K562 (cell line): ENCODE results near the gene ZNF462. TPM values are rescaled to one million over a fixed set of nuclear protein-coding genes. Genes with fewer than 3 reads are reported as not detected.

ENCODE experiments used
- ATAC-seq: fragments of 200-7000 bp; cut with Tn5 transposase; 3 replicates; pipeline ENCODE4 v1.9.1; 2020; ENCODE audit warnings: moderate library complexity
- BruUV-seq: library from RNA; stranded (reverse); fragments of 400-500 nt; replicated peaks from 2 replicates; lab custom pipeline; 2021; lab: Mats Ljungman, UMichigan
- CTCF ChIA-PET: fragments of 300-600 bp; formaldehyde crosslinking; extraction: SDS; loops from one replicate; lab custom pipeline; 2021; ENCODE audit warnings: low intra/inter-chr PET ratio; lab: Yijun Ruan, JAX
- POLR2A ChIA-PET: fragments of 300-600, 350-650 bp; sonication (Branson Sonifier 250); formaldehyde crosslinking; extraction: SDS; loops from one replicate; lab custom pipeline; 2021; ENCODE audit warnings: antibody characterized with exemption, inconsistent platforms; lab: Yijun Ruan, JAX
- DNase-seq, 4 experiments: peaks; one replicate each; pipeline versions ENCODE4 v3.0.0 to v3.0.0-alpha.2; 2011 to 2018; ENCODE audit warnings: low spot score in 3 of 4, mixed read lengths in 3 of 4; ENCODE audit errors: extremely low read depth in 1 of 4
- FAIRE-seq: peaks from 2 replicates; lab custom pipeline; 2011; peaks lifted over from hg19 to GRCh38; lab: Jason Lieb, UNC
- H2AFZ ChIP-seq: 2 replicates; pipeline ENCODE4 v1.6.0; 2011; ENCODE audit warnings: low read depth, low read length, control low read depth, inconsistent platforms
- H3K27ac ChIP-seq: fragments of 200-600 bp; 3 replicates; pipeline ENCODE4 v1.8.0; 2011; ENCODE audit warnings: low read depth, mild to moderate bottlenecking, control low read depth, inconsistent platforms, low read length, moderate library complexity, mixed read lengths; ENCODE audit errors: extremely low read depth
- H3K27me3 ChIP-seq, 2 experiments: fragments of 300-600 bp in 1 of 2; 2 replicates in 1 of 2; 3 replicates in 1 of 2; pipeline versions ENCODE4 v1.6.0 to v1.8.0; 2011; ENCODE audit warnings: inconsistent platforms in 2 of 2, low read length in 2 of 2, mild to moderate bottlenecking in 1 of 2, mixed read lengths in 1 of 2, moderate library complexity in 1 of 2; ENCODE audit not compliant: control insufficient read depth in 2 of 2, insufficient read depth in 2 of 2
- H3K36me3 ChIP-seq: fragments of 300-600 bp; 3 replicates; pipeline ENCODE4 v1.8.0; 2011; ENCODE audit warnings: mild to moderate bottlenecking, low read length, inconsistent platforms; ENCODE audit not compliant: control insufficient read depth, insufficient read depth
- H3K4me1 ChIP-seq, 2 experiments: fragments of 200-600 bp in 1 of 2; replicated peaks in 1 of 2; 2 replicates in 1 of 2; 3 replicates in 1 of 2; pipeline versions ENCODE4 v1.5.1 to v1.8.0; 2011; ENCODE audit warnings: inconsistent platforms in 2 of 2, low read length in 2 of 2, mild to moderate bottlenecking in 1 of 2, mixed read lengths in 1 of 2, moderate library complexity in 1 of 2; ENCODE audit not compliant: control insufficient read depth in 2 of 2, insufficient read depth in 2 of 2
- H3K4me2 ChIP-seq: 2 replicates; pipeline ENCODE4 v1.6.1; 2011; ENCODE audit warnings: low read length, control low read depth, inconsistent platforms, mixed read lengths; ENCODE audit not compliant: insufficient read depth
- H3K4me3 ChIP-seq: fragments of 200-600 bp; sonication (generic), shearing (Covaris generic); 2 replicates; pipeline ENCODE4 v1.5.1; 2016; ENCODE audit warnings: control low read depth, inconsistent platforms
- H3K79me2 ChIP-seq: fragments of 200-600 bp; 3 replicates; pipeline ENCODE4 v1.8.0; 2011; ENCODE audit warnings: low read length, inconsistent platforms; ENCODE audit not compliant: control insufficient read depth, insufficient read depth
- H3K9ac ChIP-seq, 2 experiments: 2 replicates each; pipeline versions ENCODE4 v1.6.0 to v1.6.1; 2011; ENCODE audit warnings: low read depth in 2 of 2, low read length in 2 of 2, control low read depth in 1 of 2, inconsistent platforms in 1 of 2, mild to moderate bottlenecking in 1 of 2, mixed read lengths in 1 of 2; ENCODE audit not compliant: insufficient read depth in 1 of 2
- H3K9me1 ChIP-seq: one replicate; pipeline ENCODE4 v1.6.0; 2011; ENCODE audit warnings: inconsistent platforms, mild to moderate bottlenecking, low read length, moderate library complexity; ENCODE audit not compliant: control insufficient read depth, insufficient read depth
- H3K9me3 ChIP-seq: replicated peaks from 2 replicates; pipeline ENCODE4 v1.5.1; 2011; ENCODE audit warnings: low read depth, low read length, inconsistent platforms; ENCODE audit not compliant: control insufficient read depth, insufficient read depth
- H4K20me1 ChIP-seq: replicated peaks from 2 replicates; pipeline ENCODE4 v1.6.1; 2011; ENCODE audit warnings: low read length, inconsistent platforms, mixed read lengths; ENCODE audit not compliant: control insufficient read depth, insufficient read depth
- BMI1 ChIP-seq: fragments of 150-350 bp; IDR thresholded peaks from 2 replicates; pipeline ENCODE4 v1.6.1; 2014; ENCODE audit warnings: low read length
- ELF4 ChIP-seq: fragments of 450-650 bp; formaldehyde crosslinking; IDR thresholded peaks from 2 replicates; pipeline ENCODE4 v1.4.0; 2022; ENCODE audit warnings: missing genetic modification characterization
- HIVEP1 ChIP-seq: fragments of 250-450 bp; sonication (Bioruptor Pico); IDR thresholded peaks from 2 replicates; pipeline ENCODE4 v1.4.0; 2020; ENCODE audit warnings: mild to moderate bottlenecking
- PRDM10 ChIP-seq: fragments of 450-650 bp; IDR thresholded peaks from 2 replicates; pipeline ENCODE4 v1.6.1; 2018; ENCODE audit not compliant: partially characterized antibody
- ZNF232 ChIP-seq: sonication (generic); formaldehyde crosslinking; IDR thresholded peaks from 2 replicates; pipeline ENCODE4 v1.8.0; 2022; ENCODE audit warnings: mild to moderate bottlenecking, missing genetic modification reagents
- ZNF41 ChIP-seq: fragments of 250-450 bp; sonication (Bioruptor Pico); conservative IDR thresholded peaks from 2 replicates; pipeline ENCODE4 v1.4.0; 2020; ENCODE audit warnings: mild to moderate bottlenecking
- ZNF57 ChIP-seq: fragments of 450-650 bp; formaldehyde crosslinking; IDR thresholded peaks from 2 replicates; pipeline ENCODE4 v1.4.0; 2020; ENCODE audit warnings: mild to moderate bottlenecking, moderate library complexity
- WGBS: fragments of 100-300 bp; shearing (Covaris generic); methylation state at CpG from one replicate; pipeline ENCODE4 v1.1.6; 2016; ENCODE audit warnings: low coverage, mixed read lengths; ENCODE audit not compliant: insufficient coverage; ENCODE audit errors: missing lambda C conversion rate; 5-methylcytosine and 5-hydroxymethylcytosine counted together
- in situ Hi-C: fragments of 300-500 bp; cut with MboI; formaldehyde crosslinking; loops from 4 replicates; pipeline ENCODE4 v1.15.0; 2018; ENCODE audit warnings: inconsistent platforms, mixed read lengths
- intact Hi-C: fragments of 100-400 bp; cut with micrococcal nuclease; formaldehyde crosslinking; loops from 2 replicates; pipeline ENCODE4 v1.14.2; 2022
- polyA plus RNA-seq, 8 experiments: library from polyadenylated mRNA; depleted of rRNA in 4 of 8; stranded (reverse) in 5 of 8; unstranded in 3 of 8; fragments of >200 nt; fragmentation: Nextera tagmentation in 2 of 8; fragmentation: Illumina TruSeq in 1 of 8; extraction: Ambion mirVana in 2 of 8; extraction: Trizol in 1 of 8; gene quantifications; 2 replicates each; pipeline versions ENCODE4 v1.2.1 to v1.2.3, GENCODE V29; 2011 to 2014; ENCODE audit warnings: inconsistent platforms in 1 of 8, missing spikeins in 1 of 8
- total RNA-seq, 7 experiments: library from RNA; depleted of rRNA in 6 of 7; stranded (reverse); fragments of >200 nt in 6 of 7; fragmentation: Illumina TruSeq in 2 of 7; extraction: Trizol in 2 of 7; gene quantifications; 2 replicates each; pipeline versions ENCODE4 v1.2.1 to v1.2.3, GENCODE V29; 2011 to 2021; ENCODE audit warnings: low replicate concordance in 1 of 7

Gene ZNF462
- total and polyA plus RNA-seq, 9 of the 15 experiments (the other 6 are each of a cell fraction or from before 2014, with no cell fraction given) = 0.20 TPM; not detected in 8

- no peak for TF ChIP-seq PRDM10
- no peak for TF ChIP-seq BMI1
- TF ChIP-seq ZNF232 (CRISPR knock-in tag) = no peak
- TF ChIP-seq HIVEP1 = no peak
- no peak for TF ChIP-seq ZNF41
- no peak for TF ChIP-seq ZNF57 (CRISPR knock-in tag)
- no peak for TF ChIP-seq ELF4 (CRISPR knock-in tag)
- 0% methylated on average over 6 of the region's 6 CpGs for WGBS
- no TSS peak for BruUV-seq
- no peak overlapping the region for H3K4me3 ChIP-seq
- no peaks in the 10 kb centered on the region for H3K4me1 ChIP-seq
- in situ Hi-C loops = no loop called here
- H3K9ac ChIP-seq = no peak overlapping the region
- no peaks in the 10 kb centered on the region for H3K36me3 ChIP-seq
- no peaks in the 10 kb centered on the region for H3K9me3 ChIP-seq
- no peak overlapping the region for H3K27ac ChIP-seq
- H3K79me2 ChIP-seq = no peaks in the 10 kb centered on the region
- no peaks in the 10 kb centered on the region for H3K27me3 ChIP-seq
- H3K4me2 ChIP-seq = no peak overlapping the region
- ChIA-PET POLR2A (interaction anchor here (0.6 kb wide), 1 partner anchor 129 kb away, joined by 3 read pairs; no protein-coding TSS in a partner anchor), CTCF (no interaction called here)
- ATAC-seq (no peak), FAIRE-seq (no peak), DNase-seq (no peak)
- H2AFZ ChIP-seq = no peak overlapping the region
- intact Hi-C loops = no loop called here
- H3K9me1 ChIP-seq = no peaks in the 10 kb centered on the region
- H4K20me1 ChIP-seq = no peaks in the 10 kb centered on the region
These were observed 23.4 kb downstream of the ZNF462 start for GRCh38 chr9:106886111-106887046.
